Cardiac muscle cell (in vitro differentiated cells and primary cell): ENCODE data around the gene KCNIP4. TPM values are rescaled to one million over a fixed set of nuclear protein-coding genes. Genes with fewer than 3 reads are reported as not detected.

ENCODE experiments used
- DNase-seq, 2 donors: peaks; one replicate each; pipeline versions ENCODE4 v3.0.0 to v3.0.0-alpha.2; 2010 to 2017; ENCODE audit warnings: low read depth in 1 of 2, low spot score in 1 of 2
- H3K27ac ChIP-seq: fragments of 200-600 bp; sonication (generic); 2 replicates; pipeline ENCODE4 v1.5.1; 2016
- H3K27me3 ChIP-seq: fragments of 200-600 bp; sonication (generic); 2 replicates; pipeline ENCODE4 v1.6.0; 2016; ENCODE audit warnings: control low read depth
- H3K36me3 ChIP-seq: fragments of 200-600 bp; sonication (generic); 2 replicates; pipeline ENCODE4 v1.5.1; 2016; ENCODE audit warnings: control low read depth
- H3K4me1 ChIP-seq: fragments of 200-600 bp; sonication (generic); 2 replicates; pipeline ENCODE4 v1.8.1; 2017; ENCODE audit warnings: low read depth, mild to moderate bottlenecking, mixed run types
- H3K4me3 ChIP-seq: fragments of 200-600 bp; sonication (generic); 2 replicates; pipeline ENCODE4 v1.5.1; 2016; ENCODE audit warnings: mild to moderate bottlenecking
- H3K9me3 ChIP-seq: fragments of 200-600 bp; sonication (generic); 2 replicates; pipeline ENCODE4 v1.5.1; 2017; ENCODE audit warnings: low read depth, mild to moderate bottlenecking, control low read depth
- polyA plus RNA-seq: library from polyadenylated mRNA; unstranded; fragments of >200 nt; fragmentation: Nextera tagmentation; extraction: Ambion mirVana; gene quantifications from 2 replicates; pipeline ENCODE4 v1.2.1, GENCODE V29; 2016
- total RNA-seq: library from RNA; depleted of rRNA; stranded (reverse); fragments of >200 nt; gene quantifications from 2 replicates; pipeline ENCODE4 v1.2.3, GENCODE V29; 2016
- TF ChIP-seq, protein P1 (sequence below): IDR thresholded peaks from 2 replicates; pipeline ENCODE4 v1.5.1; 2012; ENCODE audit warnings: low read depth, mild to moderate bottlenecking, low read length

KCNIP4 gene
- total and polyA plus RNA-seq, 2 experiments from 2014 or later: 14.5 to 15.9 TPM

GRCh38 chr4:21986307-21986706 lies 37.7 kb upstream of the KCNIP4 start:
- Histone ChIP-seq H3K4me3 (no peak overlapping the region), H3K27ac (no peak overlapping the region)

DNA sequence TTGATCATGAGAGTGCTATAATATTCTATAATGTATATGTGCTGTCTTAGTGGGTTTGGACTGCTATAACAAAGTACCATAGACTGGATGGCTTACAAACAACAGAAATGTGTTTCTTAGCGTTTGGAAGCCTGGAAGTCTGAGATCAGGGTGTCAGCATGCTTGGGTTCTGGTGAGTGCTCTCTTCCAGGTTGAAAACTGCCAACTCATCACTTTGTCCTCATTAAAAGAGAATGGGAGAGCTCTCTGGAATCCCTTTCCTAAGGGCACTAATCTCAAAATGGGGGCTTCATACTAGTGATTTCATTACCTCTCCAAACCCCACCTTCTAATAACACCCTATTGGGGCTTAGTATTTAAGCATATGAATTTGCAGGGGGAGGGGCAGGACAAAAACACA lies 33.5 kb upstream of the KCNIP4 start:
- Histone ChIP-seq H3K4me3 (no peak overlapping the region), H3K27me3 (no peaks in the 10 kb centered on the region), H3K4me1 (no peaks in the 10 kb centered on the region), H3K9me3 (no peaks in the 10 kb centered on the region), H3K36me3 (no peaks in the 10 kb centered on the region), H3K27ac (no peak overlapping the region)
- TF ChIP-seq, protein P1, sequence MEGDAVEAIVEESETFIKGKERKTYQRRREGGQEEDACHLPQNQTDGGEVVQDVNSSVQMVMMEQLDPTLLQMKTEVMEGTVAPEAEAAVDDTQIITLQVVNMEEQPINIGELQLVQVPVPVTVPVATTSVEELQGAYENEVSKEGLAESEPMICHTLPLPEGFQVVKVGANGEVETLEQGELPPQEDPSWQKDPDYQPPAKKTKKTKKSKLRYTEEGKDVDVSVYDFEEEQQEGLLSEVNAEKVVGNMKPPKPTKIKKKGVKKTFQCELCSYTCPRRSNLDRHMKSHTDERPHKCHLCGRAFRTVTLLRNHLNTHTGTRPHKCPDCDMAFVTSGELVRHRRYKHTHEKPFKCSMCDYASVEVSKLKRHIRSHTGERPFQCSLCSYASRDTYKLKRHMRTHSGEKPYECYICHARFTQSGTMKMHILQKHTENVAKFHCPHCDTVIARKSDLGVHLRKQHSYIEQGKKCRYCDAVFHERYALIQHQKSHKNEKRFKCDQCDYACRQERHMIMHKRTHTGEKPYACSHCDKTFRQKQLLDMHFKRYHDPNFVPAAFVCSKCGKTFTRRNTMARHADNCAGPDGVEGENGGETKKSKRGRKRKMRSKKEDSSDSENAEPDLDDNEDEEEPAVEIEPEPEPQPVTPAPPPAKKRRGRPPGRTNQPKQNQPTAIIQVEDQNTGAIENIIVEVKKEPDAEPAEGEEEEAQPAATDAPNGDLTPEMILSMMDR: no peak
- DNase-seq: no peak

More at GRCh38 chr4:21986307-21986706, 37.7 kb upstream of the KCNIP4 start:
- Histone ChIP-seq H3K36me3 (no peaks in the 10 kb centered on the region), H3K9me3 (no peaks in the 10 kb centered on the region), H3K27me3 (no peaks in the 10 kb centered on the region), H3K4me1 (no peaks in the 10 kb centered on the region)
- TF ChIP-seq, protein P1: no peak
- DNase-seq: no peak

- TF ChIP-seq, protein P1: no peak
- H3K27me3 ChIP-seq: no peaks in the 10 kb centered on the region
Observed at GRCh38 chr4:21979196-21979595, 30.6 kb upstream of the KCNIP4 start.

GRCh38 chr4:21976166-21976565 lies 27.6 kb upstream of the KCNIP4 start:
- Histone ChIP-seq H3K36me3 (no peaks in the 10 kb centered on the region), H3K9me3 (no peaks in the 10 kb centered on the region), H3K4me1 (no peaks in the 10 kb centered on the region), H3K27ac (no peak overlapping the region), H3K27me3 (no peaks in the 10 kb centered on the region), H3K4me3 (no peak overlapping the region)
- TF ChIP-seq, protein P1: no peak
- no peak for DNase-seq

More at GRCh38 chr4:21979196-21979595, 30.6 kb upstream of the KCNIP4 start:
- no peak overlapping the region for H3K27ac ChIP-seq
- H3K4me3 ChIP-seq: no peak overlapping the region
- no peak for DNase-seq
- no peaks in the 10 kb centered on the region for H3K36me3 ChIP-seq
- no peaks in the 10 kb centered on the region for H3K9me3 ChIP-seq
- no peaks in the 10 kb centered on the region for H3K4me1 ChIP-seq

- no peak overlapping the region for H3K4me3 ChIP-seq
- TF ChIP-seq, protein P1: no peak
Observed at GRCh38 chr4:21973850-21974249, 25.3 kb upstream of the KCNIP4 start.

More at GRCh38 chr4:21973850-21974249, 25.3 kb upstream of the KCNIP4 start:
- Histone ChIP-seq H3K27ac (no peak overlapping the region), H3K4me1 (no peaks in the 10 kb centered on the region), H3K9me3 (no peaks in the 10 kb centered on the region), H3K27me3 (no peaks in the 10 kb centered on the region), H3K36me3 (no peaks in the 10 kb centered on the region)
- DNase-seq: no peak
